Astrocyte of the spinal cord (primary cell): ENCODE measurements around the gene CLCN1.
A peak's percentile ranks its signal among the peaks of the same experiment; 100 is the strongest.

Source experiments
- DNase-seq: peaks from one replicate; pipeline ENCODE4 v3.0.0; 2011; ENCODE audit warnings: low read depth, low spot score
- H3K4me3 ChIP-seq: 2 replicates; pipeline ENCODE4 v1.5.1; 2011; ENCODE audit warnings: low read depth, mild to moderate bottlenecking, low read length, moderate library complexity
- in situ Hi-C: cut with HindIII; loops from 2 replicates; pipeline ENCODE4 v1.10.0; 2017; ENCODE audit warnings: low sequenced_read_pairs
- TF ChIP-seq, protein P1 (sequence below): IDR thresholded peaks from 2 replicates; pipeline ENCODE4 v1.5.1; 2012; ENCODE audit warnings: low read depth, mild to moderate bottlenecking, low read length, inconsistent platforms

Gene CLCN1

DNA sequence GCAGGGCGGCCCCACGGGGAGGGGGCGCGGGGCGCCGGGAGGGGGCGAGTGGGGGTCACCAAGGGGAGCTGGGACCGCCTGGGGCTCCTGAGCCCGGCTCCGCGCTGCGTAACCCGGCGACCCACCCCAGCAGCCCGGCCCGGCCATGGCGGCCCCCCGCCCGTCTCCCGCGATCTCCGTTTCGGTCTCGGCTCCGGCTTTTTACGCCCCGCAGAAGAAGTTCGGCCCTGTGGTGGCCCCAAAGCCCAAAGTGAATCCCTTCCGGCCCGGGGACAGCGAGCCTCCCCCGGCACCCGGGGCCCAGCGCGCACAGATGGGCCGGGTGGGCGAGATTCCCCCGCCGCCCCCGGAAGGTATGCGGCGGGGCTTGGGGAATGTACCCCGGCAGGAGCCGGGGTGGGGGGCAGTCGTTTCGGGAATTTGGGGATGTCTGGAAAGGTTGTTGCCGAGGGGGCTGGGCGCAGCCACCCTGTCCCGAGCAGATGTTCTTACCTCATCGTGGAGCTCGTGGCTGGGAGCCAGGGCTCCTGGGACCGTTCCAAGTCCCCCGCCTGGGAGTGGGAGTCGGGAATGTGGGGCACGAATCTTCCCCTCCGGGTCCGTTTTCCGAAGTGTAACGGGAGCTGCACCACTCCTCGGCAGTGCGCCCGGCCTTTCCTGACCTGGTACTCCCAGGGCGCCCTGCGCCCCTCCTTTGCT lies 65.7 kb downstream of the CLCN1 start:
- H3K4me3 ChIP-seq: peak overlapping the region; percentile 95
- TF ChIP-seq, protein P1, sequence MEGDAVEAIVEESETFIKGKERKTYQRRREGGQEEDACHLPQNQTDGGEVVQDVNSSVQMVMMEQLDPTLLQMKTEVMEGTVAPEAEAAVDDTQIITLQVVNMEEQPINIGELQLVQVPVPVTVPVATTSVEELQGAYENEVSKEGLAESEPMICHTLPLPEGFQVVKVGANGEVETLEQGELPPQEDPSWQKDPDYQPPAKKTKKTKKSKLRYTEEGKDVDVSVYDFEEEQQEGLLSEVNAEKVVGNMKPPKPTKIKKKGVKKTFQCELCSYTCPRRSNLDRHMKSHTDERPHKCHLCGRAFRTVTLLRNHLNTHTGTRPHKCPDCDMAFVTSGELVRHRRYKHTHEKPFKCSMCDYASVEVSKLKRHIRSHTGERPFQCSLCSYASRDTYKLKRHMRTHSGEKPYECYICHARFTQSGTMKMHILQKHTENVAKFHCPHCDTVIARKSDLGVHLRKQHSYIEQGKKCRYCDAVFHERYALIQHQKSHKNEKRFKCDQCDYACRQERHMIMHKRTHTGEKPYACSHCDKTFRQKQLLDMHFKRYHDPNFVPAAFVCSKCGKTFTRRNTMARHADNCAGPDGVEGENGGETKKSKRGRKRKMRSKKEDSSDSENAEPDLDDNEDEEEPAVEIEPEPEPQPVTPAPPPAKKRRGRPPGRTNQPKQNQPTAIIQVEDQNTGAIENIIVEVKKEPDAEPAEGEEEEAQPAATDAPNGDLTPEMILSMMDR: no peak
- DNase-seq: peak; percentile 80
- in situ Hi-C loops: no loop called here

DNA sequence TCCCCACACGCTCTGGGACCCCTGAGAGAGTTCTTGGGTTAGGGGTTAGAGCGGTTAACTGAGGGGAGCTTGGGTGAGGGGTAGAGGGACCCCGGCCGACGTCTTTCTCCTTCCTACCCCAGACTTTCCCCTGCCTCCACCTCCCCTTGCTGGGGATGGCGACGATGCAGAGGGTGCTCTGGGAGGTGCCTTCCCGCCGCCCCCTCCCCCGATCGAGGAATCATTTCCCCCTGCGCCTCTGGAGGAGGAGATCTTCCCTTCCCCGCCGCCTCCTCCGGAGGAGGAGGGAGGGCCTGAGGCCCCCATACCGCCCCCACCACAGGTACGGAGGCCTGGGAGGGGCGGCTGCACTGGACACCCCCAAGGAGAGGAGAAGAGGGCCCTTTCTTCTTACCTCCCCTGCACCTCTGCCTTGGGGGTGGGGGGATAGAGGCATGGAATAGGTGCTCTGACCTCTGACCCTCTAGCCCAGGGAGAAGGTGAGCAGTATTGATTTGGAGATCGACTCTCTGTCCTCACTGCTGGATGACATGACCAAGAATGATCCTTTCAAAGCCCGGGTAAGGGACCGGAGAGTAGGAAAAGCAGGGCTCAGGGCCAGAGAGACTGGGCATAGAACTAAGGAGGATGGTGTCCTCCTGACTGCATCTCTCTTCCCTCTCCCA lies 66.3 kb downstream of the CLCN1 start:
- no peak for DNase-seq
- peak overlapping the region; percentile 95 for H3K4me3 ChIP-seq
- in situ Hi-C loops: no loop called here
- TF ChIP-seq, protein P1: no peak

DNA sequence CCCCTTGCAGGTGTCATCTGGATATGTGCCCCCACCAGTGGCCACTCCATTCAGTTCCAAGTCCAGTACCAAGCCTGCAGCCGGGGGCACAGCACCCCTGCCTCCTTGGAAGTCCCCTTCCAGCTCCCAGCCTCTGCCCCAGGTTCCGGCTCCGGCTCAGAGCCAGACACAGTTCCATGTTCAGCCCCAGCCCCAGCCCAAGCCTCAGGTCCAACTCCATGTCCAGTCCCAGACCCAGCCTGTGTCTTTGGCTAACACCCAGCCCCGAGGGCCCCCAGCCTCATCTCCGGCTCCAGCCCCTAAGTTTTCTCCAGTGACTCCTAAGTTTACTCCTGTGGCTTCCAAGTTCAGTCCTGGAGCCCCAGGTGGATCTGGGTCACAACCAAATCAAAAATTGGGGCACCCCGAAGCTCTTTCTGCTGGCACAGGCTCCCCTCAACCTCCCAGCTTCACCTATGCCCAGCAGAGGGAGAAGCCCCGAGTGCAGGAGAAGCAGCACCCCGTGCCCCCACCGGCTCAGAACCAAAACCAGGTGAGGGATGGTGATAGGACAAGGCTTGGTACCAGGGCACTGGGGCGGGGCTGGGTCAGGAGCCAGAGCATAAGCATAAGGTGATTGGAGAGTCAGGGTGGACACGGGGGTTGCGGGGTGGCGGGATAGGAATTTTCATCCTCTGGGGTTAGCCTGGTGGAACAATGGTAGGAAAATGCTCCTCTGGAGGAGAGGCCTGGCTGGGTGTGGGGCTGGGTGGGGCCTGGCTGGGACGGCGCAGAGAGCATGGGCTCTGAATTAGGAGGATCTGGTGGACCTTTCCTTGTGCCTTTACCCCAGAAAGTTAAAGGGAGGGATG lies 67.1 kb downstream of the CLCN1 start:
- DNase-seq: no peak
- in situ Hi-C loops: no loop called here
- peak overlapping the region; percentile 95 for H3K4me3 ChIP-seq
- TF ChIP-seq, protein P1: no peak

DNA sequence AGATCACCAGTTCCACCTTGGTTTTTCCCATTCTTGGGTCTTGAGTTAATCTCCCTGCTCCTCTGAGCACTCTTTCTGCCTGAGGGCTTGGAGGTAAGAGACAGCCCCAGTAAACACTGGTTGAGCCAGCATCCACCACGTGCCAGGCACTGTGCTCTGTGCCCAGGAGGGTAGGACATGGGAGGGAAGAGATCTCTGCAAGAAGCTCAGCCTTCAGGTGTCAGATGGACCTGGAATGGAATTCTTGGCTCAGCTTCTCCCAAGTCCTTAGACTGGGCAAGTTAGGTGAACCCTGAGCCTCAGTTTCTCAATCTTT lies 67.7 kb downstream of the CLCN1 start:
- in situ Hi-C loops: no loop called here
- peak overlapping the region; percentile 95 for H3K4me3 ChIP-seq
- no peak for DNase-seq
- TF ChIP-seq, protein P1: no peak

DNA sequence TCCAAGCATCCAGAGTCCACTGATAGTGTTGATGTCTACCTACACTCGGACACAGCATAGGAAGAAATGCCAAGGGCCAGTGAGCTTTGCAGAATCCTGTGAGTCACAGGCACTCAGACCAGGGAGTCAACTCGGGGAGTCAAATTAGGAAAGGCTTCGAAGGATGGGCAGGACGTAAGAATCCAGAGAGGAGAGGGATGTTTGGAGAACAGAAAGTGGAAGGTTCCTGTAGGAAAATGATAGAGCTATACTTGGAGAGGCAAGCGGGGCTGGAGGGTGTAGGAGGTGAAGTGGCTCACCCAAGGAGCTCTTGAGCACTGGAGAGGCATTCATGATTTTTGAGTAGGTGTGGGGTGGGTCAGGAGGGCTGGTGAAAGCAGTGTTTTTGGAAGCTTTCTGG lies 68.2 kb downstream of the CLCN1 start:
- DNase-seq: no peak
- TF ChIP-seq, protein P1: no peak
- in situ Hi-C loops: no loop called here
- H3K4me3 ChIP-seq: peak overlapping the region; percentile 95

DNA sequence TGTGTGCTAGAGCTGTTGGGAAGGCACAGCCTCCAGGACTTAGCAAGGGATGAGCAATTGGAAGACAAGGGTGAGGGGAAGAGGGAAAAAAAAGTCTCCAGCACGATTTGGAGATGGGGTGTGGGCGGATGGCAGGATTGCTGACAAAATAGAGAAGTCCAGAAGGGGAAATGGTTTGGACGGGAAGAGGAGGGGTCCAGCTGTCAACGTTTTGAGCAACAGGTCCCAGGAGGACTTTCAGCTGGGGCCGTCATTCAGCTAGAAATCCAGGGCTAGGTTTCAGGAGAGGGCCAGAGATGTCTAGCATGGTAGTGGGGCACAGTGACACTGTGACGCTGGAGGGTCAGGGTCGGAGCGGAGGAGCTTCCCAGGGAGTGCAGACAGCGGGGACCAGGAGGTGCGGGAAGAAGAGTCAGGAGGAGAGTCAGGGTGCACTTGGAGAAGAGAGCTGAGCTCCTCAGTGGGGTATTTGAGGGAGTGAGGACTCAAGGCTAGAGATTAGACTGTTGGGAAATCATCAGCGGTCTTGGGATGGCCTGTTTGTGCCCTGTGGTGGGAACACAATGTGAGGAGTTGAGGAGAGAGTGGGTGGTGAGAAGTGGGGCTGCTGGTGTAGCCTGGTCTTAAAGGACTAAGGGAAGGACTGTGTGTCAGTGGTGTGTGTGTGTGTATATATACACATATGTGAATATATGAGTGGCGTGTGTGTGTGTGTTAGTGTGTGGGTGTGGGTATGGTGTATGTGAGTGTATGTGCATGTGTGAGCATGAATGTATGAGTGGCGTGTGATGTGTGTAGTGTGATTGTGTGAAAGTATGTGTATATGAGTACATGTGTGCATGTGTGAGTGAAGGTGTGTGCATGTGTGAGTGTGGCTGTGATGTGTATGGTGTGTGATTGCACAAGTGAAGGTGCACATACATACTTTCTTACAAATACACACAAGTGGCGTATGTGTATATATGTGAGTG lies 69.0 kb downstream of the CLCN1 start:
- in situ Hi-C loops: no loop called here
- TF ChIP-seq, protein P1: no peak
- DNase-seq: no peak
- peak overlapping the region; percentile 95 for H3K4me3 ChIP-seq
